Heart left ventricle (tissue), 13 donors: ENCODE measurements around the gene KCNMA1.

ENCODE experiments used
- POLR2A ChIP-seq, 2 donors: fragments of 450-650 bp; IDR thresholded peaks; one replicate each; pipeline ENCODE4 v1.6.1; 2017; ENCODE audit warnings: antibody characterized with exemption in 2 of 2, mild to moderate bottlenecking in 2 of 2, moderate library complexity in 2 of 2
- TF ChIP-seq, protein P1 (sequence below), 12 donors: fragments of 200-600 bp; sonication (generic) in 4 of 12; IDR thresholded peaks; one replicate each; pipeline versions ENCODE4 v1.5.0 to v1.8.0; 2018 to 2022; ENCODE audit warnings: antibody characterized with exemption in 12 of 12, mild to moderate bottlenecking in 5 of 12
- donor health status: ischemic (EF 13 %, LVEDD 7.1; RV severe dilation, severe dysfunction).
- donor health status: DM: no; HTN: yes; CAD: no.
- donor health status: DM: no; HTN: no; CAD: no.
- donor health status: ischemic (EF 25% LVEDD 6.9; RV normal size, moderate dysfunction).
- donor health status: ischemic (EF 25% LVEDD 5.7; RV mildly dilated, moderate dysfunction).
- donor health status: ischemic (EF 35%, LVEDD 5.7; RV mildly dilated, moderate dysfunction).
- donor health status: nonischemic (EF 11% LVEDD 7.7; RV severe dilation, severe dysfunction).
- donor health status: DM: yes; HTN: yes; CAD: no.
- donor health status: PGD.
- donor health status: ischemic (EF 29% LVEDD 5.4; RV normal size, mild dysfunction).
- donor health status: nonischemic (EF 23%, LVEDD 6.1; RV moderate dilation, normal function).

DNA sequence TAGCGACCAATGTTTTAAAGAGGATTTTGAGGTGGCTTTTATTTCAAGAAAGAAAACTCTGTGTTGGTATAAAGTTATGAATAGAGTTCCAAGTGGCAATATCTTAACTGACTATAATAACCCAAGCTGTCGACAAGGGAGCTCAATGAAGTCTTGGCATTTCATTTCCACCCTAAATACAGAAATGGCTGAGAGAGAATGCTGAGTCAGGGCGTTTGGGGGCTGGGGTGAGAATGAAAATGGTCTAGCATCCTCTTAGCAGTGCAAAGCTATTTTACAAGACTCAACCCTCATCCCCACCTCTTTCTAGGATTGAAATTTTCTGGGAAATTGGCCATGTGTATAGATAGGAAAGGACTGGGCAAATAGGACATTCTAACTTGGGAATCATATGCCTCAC is 759.1 kb downstream of the KCNMA1 start:
- TF ChIP-seq, protein P1, sequence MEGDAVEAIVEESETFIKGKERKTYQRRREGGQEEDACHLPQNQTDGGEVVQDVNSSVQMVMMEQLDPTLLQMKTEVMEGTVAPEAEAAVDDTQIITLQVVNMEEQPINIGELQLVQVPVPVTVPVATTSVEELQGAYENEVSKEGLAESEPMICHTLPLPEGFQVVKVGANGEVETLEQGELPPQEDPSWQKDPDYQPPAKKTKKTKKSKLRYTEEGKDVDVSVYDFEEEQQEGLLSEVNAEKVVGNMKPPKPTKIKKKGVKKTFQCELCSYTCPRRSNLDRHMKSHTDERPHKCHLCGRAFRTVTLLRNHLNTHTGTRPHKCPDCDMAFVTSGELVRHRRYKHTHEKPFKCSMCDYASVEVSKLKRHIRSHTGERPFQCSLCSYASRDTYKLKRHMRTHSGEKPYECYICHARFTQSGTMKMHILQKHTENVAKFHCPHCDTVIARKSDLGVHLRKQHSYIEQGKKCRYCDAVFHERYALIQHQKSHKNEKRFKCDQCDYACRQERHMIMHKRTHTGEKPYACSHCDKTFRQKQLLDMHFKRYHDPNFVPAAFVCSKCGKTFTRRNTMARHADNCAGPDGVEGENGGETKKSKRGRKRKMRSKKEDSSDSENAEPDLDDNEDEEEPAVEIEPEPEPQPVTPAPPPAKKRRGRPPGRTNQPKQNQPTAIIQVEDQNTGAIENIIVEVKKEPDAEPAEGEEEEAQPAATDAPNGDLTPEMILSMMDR (IDR thresholded peaks at IDR 0.05): no peak
- no peak for TF ChIP-seq POLR2A (IDR thresholded peaks at IDR 0.05)
